ENCODE measurements around the gene HOXC11.

Gene HOXC11

GRCh38 chr12:53944209-53944608, 28.7 kb upstream of the HOXC11 start:
- no peak for DNase-seq

DNA sequence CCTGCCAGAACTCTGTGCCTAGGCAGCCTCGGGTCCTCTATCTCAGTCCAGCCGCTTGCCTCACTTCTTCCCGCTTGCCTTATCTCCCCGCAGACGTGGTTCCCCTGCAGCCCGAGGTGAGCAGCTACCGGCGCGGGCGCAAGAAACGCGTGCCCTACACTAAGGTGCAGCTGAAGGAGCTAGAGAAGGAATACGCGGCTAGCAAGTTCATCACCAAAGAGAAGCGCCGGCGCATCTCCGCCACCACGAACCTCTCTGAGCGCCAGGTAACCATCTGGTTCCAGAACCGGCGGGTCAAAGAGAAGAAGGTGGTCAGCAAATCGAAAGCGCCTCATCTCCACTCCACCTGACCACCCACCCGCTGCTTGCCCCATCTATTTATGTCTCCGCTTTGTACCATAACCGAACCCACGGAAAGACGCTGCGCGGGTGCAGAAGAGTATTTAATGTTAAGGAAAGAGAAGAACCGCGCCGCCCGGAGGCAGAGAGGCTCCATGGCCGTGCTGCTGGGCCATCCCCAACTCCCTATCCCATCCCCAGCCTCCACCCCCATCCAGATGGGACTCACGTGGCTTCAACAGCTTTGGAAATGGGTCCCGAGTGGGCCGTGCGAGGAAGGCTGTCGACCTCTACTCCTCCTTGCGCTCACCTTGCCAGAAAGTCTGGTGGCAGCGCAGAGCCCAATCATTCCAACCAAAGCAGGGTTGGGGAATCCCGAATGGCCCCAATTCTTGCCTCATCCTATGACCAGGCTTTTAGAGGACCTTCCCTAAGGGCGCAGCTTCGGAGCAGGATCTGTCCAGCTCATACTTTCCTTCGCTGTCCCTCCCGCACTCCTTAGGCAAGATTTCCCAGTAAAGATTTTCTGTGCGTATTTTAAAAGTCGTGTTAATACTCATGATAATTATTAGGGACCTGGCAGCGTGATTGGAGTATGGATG, 27.7 kb upstream of the HOXC11 start:
- no peak for DNase-seq

DNA sequence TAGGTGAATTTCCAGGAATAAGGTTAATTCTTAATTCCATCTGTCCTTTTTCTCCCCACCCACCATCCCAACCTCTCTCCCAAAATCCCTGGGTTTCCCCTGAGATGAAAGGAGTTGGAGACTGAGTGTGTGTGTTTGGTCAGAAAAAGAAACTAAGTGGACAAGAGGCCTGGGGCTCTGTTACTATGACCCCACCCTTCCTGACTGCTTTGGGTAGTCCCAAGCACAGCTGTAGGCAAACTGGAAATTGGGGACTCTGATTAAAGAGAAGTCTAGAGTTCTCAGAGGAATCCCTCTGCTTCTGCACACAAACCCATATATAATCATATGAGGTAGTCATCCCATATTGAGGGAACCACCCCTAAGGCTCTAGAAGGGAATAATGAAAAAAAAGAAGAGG, 25.2 kb upstream of the HOXC11 start:
- no peak for DNase-seq

DNA sequence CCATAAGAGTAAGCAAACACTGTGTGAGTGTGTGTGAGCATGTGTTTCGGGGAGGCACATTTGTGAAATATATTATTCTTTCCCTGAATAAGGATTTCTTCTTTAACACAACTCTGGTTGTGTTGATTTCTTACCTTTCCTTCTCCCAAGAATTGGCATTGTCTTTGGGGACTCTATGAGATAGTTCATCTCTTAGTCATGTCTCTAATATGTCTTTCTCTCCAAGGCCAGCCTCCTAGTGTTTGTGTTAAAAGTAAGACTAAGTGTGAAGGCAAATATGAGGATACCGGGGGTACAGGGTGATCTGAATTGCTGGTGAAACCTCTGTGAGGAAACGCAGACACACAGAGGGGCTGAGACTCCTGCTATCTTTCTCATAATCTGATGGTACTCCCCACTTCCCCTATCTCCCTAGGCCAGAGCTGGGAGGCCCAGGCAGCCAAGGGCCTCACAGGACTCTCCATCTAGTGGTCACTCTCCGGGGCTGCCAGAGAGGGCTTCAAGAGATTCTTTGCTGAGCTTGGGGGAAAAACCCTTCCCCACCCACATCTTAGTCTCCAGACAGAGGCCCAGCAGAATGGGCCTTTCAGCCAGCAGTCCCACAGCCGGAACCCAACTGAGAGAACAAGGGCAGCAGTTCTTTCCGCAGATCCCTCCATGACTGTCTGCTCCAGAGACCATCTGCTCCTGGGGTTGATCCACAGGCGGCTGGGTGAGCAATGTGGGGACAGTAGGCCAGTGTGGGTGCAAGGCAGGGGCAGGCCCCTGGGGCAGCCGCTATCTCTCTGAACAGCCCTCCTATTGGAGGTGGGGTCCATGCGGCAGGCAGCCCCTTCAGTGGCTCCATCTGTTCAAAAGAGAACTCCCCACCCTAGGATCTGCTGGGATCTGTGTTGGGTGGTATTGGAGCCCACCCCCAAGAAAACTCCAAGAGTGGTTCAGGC, 24.0 kb upstream of the HOXC11 start:
- DNase-seq = no peak

GRCh38 chr12:53949631-53950436, 23.1 kb upstream of the HOXC11 start:
- DNase-seq = no peak

DNA sequence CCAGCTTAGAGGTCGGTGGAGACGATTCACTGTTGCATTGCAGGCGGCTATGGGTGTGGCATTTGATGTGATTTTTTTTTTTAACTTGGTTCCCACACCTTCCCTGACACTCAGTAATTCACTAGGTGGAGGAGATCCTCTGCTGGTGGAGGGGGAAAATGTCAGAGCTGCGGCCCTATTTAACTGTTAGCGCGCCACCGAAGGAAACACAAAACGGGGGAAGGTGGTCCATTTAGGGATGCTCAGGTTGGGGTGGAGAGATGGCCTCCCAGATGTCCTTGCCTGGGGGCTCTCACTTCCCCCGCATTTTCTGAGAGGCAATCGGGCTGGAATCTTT, 22.5 kb upstream of the HOXC11 start:
- no peak for DNase-seq

GRCh38 chr12:53950789-53951576, 21.9 kb upstream of the HOXC11 start:
- no peak for DNase-seq

- DNase-seq = no peak
Measured at GRCh38 chr12:53951577-53952334, 21.2 kb upstream of the HOXC11 start.

DNA sequence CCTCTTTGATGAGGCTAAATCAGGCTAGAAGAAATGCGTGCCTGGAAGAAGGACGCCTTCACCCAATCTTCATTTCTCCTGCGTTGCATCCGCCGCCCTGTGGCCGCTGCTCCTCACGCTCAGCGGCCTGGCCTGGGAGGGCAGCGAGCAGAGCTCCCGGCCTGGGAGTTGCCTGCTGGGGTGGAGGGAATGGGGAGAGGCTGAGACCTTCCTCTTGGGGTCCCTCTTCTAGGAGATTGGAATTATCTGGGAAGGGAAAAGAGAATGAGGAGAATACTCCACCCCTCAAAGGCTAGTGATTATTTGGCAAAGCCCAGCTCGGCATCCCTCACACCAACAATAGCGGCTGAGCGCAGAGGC, 20.6 kb upstream of the HOXC11 start:
- DNase-seq = no peak

GRCh38 chr12:53952871-53953734, 19.8 kb upstream of the HOXC11 start:
- no peak for DNase-seq

DNA sequence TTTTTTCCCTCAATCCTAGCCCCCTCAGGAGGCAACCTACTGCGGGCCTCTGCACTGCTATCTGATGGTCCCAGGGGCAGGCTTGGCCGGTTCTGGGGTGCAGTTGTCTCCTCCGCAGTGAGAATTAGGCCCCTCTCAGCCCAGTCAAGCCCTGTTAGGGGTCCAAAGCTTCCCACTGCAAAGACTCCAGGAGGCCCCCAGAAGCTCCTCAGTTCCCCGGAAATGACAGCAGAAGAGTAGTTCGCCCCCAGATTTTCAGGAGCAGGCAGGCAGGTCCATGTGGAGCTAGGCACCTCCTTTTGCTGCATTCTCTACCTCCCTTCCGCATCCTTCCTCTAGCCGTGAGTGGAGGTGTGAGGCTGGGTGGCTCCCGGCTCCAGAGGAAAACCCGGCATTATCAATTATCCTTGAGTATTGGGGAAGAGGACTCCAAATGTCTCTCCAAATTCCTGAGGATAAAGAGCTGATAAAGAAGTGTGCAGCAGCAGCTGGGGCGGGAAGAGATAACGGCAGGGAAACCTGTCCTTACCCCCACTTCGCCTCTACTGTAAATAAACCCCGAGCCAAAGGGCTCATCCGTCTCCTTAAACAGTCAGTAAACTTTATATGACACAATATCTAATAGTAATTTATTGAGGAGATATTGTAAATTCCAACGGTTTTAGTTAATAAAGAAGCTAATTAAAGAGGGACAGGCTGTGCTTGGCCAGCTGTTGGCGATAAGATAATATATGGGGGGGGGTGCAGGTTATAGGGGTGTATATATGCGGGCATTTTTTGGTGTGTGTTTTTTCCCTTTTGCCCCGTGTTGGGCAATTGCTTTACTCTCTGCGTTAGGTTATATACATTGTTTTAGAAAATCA, 18.9 kb upstream of the HOXC11 start:
- no peak for DNase-seq

DNA sequence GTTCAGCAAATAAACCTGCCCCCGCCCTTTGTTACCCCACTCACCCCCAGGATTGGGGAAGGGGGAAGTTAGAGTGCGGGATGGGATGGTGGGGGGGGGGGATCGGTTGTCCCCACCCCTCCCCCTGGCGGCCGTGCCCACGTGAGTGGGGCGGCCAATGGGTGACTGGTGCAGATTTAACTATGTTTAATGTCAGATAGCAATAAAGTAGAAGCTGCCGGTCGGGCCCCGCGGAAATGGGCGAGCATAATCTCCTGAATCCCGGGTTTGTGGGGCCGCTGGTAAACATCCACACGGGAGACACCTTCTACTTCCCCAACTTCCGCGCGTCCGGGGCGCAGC, 18.3 kb upstream of the HOXC11 start, which contains the start of gene HOXC12:
Gene HOXC12, plus strand, starts transcription at position 210 of the 342 bp plus-strand sequence. Its CDS starts 27 bp downstream, at position 237.
- DNase-seq = no peak

DNA sequence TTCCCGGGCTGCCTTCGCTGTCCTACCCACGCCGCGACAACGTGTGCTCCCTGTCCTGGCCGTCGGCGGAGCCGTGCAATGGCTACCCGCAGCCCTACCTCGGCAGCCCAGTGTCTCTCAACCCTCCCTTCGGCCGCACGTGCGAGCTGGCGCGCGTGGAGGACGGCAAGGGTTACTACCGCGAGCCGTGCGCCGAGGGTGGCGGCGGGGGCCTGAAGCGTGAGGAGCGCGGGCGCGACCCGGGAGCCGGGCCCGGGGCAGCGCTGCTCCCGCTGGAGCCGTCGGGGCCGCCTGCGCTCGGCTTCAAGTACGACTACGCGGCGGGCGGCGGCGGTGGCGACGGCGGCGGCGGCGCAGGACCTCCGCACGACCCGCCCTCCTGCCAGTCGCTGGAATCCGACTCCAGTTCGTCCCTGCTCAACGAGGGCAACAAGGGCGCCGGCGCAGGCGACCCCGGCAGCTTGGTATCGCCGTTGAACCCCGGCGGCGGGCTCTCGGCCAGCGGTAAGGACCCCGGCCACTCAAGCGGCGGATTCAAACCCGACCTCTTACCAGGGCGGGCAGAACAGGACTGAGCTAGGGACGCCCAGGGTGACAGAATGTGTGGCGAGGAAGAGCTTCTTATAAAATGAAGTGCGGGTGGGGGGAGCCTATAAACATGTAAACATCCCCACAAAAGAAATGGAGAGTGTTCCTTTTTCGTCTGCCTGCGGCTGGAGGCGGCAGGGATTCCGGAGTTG, 17.7 kb upstream of the HOXC11 start:
- no peak for DNase-seq

- no peak for DNase-seq
Measured at GRCh38 chr12:53955776-53956250, 17.1 kb upstream of the HOXC11 start.

DNA sequence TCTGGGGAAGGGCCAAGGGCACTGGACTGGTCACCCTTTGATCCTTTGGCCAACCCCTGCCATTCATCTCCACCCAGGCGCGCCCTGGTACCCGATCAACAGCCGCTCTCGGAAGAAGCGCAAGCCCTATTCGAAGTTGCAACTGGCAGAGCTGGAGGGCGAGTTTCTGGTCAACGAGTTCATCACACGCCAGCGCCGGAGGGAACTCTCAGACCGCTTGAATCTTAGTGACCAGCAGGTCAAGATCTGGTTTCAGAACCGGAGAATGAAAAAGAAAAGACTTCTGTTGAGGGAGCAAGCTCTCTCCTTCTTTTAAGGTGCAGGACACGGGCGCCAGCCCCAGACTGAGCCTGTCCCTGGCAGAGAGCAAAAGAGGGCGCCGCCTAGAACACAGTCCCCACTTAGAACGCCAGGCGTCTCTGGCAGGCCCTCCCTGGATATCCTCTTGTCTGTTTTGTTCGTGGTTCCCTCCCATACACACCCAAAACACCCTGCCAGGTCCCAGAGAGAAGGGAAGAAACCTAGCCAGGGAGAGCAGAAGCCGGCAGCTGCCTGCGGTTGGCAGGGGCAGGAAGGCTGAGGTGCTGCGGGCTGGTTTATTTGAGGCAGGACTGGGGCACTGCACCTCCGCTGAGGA, 16.6 kb upstream of the HOXC11 start:
- no peak for DNase-seq

DNA sequence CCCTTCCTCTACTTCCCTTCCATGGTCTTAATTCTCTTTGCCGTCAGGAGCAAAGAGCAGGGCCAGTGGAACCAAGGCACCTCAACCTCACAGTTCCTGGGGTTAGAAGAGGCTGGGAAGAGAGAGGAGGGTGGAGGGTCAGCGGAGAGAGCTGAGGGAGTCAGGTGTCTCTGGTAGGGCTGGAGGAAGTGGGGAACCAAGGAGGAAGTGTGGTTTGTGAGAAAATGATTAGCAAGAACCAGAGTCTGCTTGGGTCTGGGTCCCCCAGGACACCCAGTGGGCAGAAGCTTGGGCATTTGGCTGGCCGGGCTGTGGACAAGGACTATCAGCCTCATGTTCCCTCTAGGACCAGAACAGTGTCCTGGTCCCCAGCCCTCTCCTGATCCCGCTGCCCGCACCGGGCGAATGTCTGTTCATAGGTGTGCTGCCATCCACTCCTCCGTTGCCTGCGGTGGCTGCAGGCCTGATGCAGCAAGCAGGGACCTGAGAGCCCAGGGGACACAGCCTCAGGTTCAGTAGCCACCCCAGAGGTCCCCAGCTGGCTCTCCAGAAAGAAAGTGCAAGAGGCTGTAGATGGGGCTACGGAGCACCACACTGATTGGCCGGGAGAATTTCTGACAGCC, 15.9 kb upstream of the HOXC11 start:
- no peak for DNase-seq

GRCh38 chr12:53958128-53958527, 14.8 kb upstream of the HOXC11 start:
- DNase-seq = no peak

Measured in activated naive CD4-positive, alpha-beta T cell treated with Interleukin-2 at 50 U/mL for 16 hours (primary cell).